ENCODE results near the gene NRSN2.
"Not testable (repeated sequence)": the region's sequence is repeated elsewhere in the genome, so short reads cannot be mapped to it uniquely, and the experiment has no call there.

The NRSN2 gene

GRCh38 chr20:325889-326644 lies 20.8 kb upstream of the NRSN2 start:
- DNase-seq: peak; percentile 71

- DNase-seq: no peak
Measured at GRCh38 chr20:326645-327185, 20.2 kb upstream of the NRSN2 start.

- peak; percentile 85 for DNase-seq
Measured at GRCh38 chr20:327186-328026, 19.5 kb upstream of the NRSN2 start.

- DNase-seq: no peak
Measured at GRCh38 chr20:328027-328974, 18.6 kb upstream of the NRSN2 start.

- DNase-seq: no peak
Measured at GRCh38 chr20:328975-329695, 17.8 kb upstream of the NRSN2 start.

- no peak for DNase-seq
Measured at GRCh38 chr20:329851-330232, 17.1 kb upstream of the NRSN2 start.

GRCh38 chr20:330233-331149 lies 16.4 kb upstream of the NRSN2 start:
- peak; percentile 59 for DNase-seq

GRCh38 chr20:334578-334977 lies 12.3 kb upstream of the NRSN2 start:
- DNase-seq: no peak

GRCh38 chr20:336040-336439 lies 10.9 kb upstream of the NRSN2 start:
- not testable (repeated sequence) for DNase-seq

- DNase-seq: no peak
Measured at GRCh38 chr20:341682-342081, 5.2 kb upstream of the NRSN2 start.

- DNase-seq: no peak
Measured at GRCh38 chr20:343107-343506, 3.8 kb upstream of the NRSN2 start.

GRCh38 chr20:346033-346639 lies 775 bp upstream of the NRSN2 start:
- DNase-seq: no peak

- no peak for DNase-seq
Measured at GRCh38 chr20:347317-347639, 367 bp downstream of the NRSN2 start.

- DNase-seq: peak; percentile 58
Measured at GRCh38 chr20:347640-348484, 951 bp downstream of the NRSN2 start.

GRCh38 chr20:348972-349841 lies 2.3 kb downstream of the NRSN2 start:
- DNase-seq: no peak

GRCh38 chr20:353166-353565 lies 6.3 kb downstream of the NRSN2 start:
- no peak for DNase-seq

- DNase-seq: peak; percentile 82
Measured at GRCh38 chr20:354298-354977, 7.5 kb downstream of the NRSN2 start.

GRCh38 chr20:356154-356553 lies 9.2 kb downstream of the NRSN2 start:
- DNase-seq: not testable (repeated sequence)
